RPMI8226 (cell line): ENCODE measurements around the gene OR6N2.

Source experiments
- DNase-seq: peaks from one replicate; pipeline ENCODE4 v3.0.0-alpha.2; 2015

Gene OR6N2

GRCh38 chr1:158781104-158781503 lies at the start of gene OR6N2:
Gene OR6N2 (minus strand): TSS chr1:158781204. CDS start chr1:158777635, 3,569 bp downstream.
- DNase-seq = no peak

GRCh38 chr1:158830074-158830677 lies 49.2 kb upstream of the OR6N2 start:
- DNase-seq = no peak

GRCh38 chr1:158821723-158822122 lies 40.7 kb upstream of the OR6N2 start:
- no peak for DNase-seq

- no peak for DNase-seq
Measured at GRCh38 chr1:158819461-158820443, 38.7 kb upstream of the OR6N2 start.

- no peak for DNase-seq
Measured at GRCh38 chr1:158818975-158819431, 38.0 kb upstream of the OR6N2 start.

- no peak for DNase-seq
Measured at GRCh38 chr1:158818560-158818959, 37.6 kb upstream of the OR6N2 start.

- no peak for DNase-seq
Measured at GRCh38 chr1:158814970-158815369, 34.0 kb upstream of the OR6N2 start.

- DNase-seq = no peak
Measured at GRCh38 chr1:158813164-158813563, 32.2 kb upstream of the OR6N2 start.

- DNase-seq = no peak
Measured at GRCh38 chr1:158812336-158812735, 31.3 kb upstream of the OR6N2 start.

GRCh38 chr1:158810311-158810710 lies 29.3 kb upstream of the OR6N2 start:
- no peak for DNase-seq

GRCh38 chr1:158809862-158810261 lies 28.9 kb upstream of the OR6N2 start:
- no peak for DNase-seq

GRCh38 chr1:158809256-158809655 lies 28.3 kb upstream of the OR6N2 start:
- DNase-seq = no peak

GRCh38 chr1:158806916-158807536 lies 26.0 kb upstream of the OR6N2 start:
- no peak for DNase-seq

GRCh38 chr1:158803678-158804077 lies 22.7 kb upstream of the OR6N2 start:
- DNase-seq = no peak

- no peak for DNase-seq
Measured at GRCh38 chr1:158801396-158801795, 20.4 kb upstream of the OR6N2 start.

- DNase-seq = no peak
Measured at GRCh38 chr1:158800526-158800925, 19.5 kb upstream of the OR6N2 start.

GRCh38 chr1:158799689-158800088 lies 18.7 kb upstream of the OR6N2 start:
- DNase-seq = no peak

- DNase-seq = no peak
Measured at GRCh38 chr1:158798531-158798930, 17.5 kb upstream of the OR6N2 start.

GRCh38 chr1:158794247-158794646 lies 13.2 kb upstream of the OR6N2 start:
- DNase-seq = no peak

- peak; percentile 20 for DNase-seq
Measured at GRCh38 chr1:158793604-158794003, 12.6 kb upstream of the OR6N2 start.

GRCh38 chr1:158771950-158772866 lies 8.8 kb downstream of the OR6N2 start, which contains the start of gene OR6N1:
Gene OR6N1 (minus strand): TSS chr1:158772195. CDS start chr1:158766682, 5,513 bp downstream.
- DNase-seq = no peak

- no peak for DNase-seq
Measured at GRCh38 chr1:158754420-158754819, 26.6 kb downstream of the OR6N2 start, which contains the start of gene OR6K6. Gene OR6K6 (plus strand): TSS chr1:158754720. CDS start chr1:158754888, 168 bp downstream.
